GM21423 (cell line): Measurements from ENCODE around the gene NOC2L.
"Not testable (repeated sequence)": the region's sequence is repeated elsewhere in the genome, so short reads cannot be mapped to it uniquely, and the experiment has no call there.

Experiments
- ATAC-seq: cut with Tn5 transposase; IDR thresholded peaks from one replicate; pipeline ENCODE4 v1.9.1; 2021; ENCODE audit warnings: mild to moderate bottlenecking, moderate library complexity; ENCODE audit not compliant: unreplicated experiment

The NOC2L gene

GRCh38 chr1:994546-994945, 35.5 kb upstream of the NOC2L start:
- not testable (repeated sequence) for ATAC-seq

- ATAC-seq: no peak
Observed at GRCh38 chr1:993379-993995, 34.4 kb upstream of the NOC2L start.

- ATAC-seq: no peak
Observed at GRCh38 chr1:992362-992761, 33.3 kb upstream of the NOC2L start.

- ATAC-seq: no peak
Observed at GRCh38 chr1:991895-992294, 32.8 kb upstream of the NOC2L start.

GRCh38 chr1:991275-991674, 32.2 kb upstream of the NOC2L start:
- not testable (repeated sequence) for ATAC-seq

GRCh38 chr1:988061-988460, 29.0 kb upstream of the NOC2L start:
- not testable (repeated sequence) for ATAC-seq

GRCh38 chr1:985126-985525, 26.1 kb upstream of the NOC2L start:
- ATAC-seq: no peak

- no peak for ATAC-seq
Observed at GRCh38 chr1:984476-984814, 25.4 kb upstream of the NOC2L start.

GRCh38 chr1:983798-984475, 24.9 kb upstream of the NOC2L start:
- ATAC-seq: no peak

- ATAC-seq: no peak
Observed at GRCh38 chr1:982765-983436, 23.8 kb upstream of the NOC2L start.

GRCh38 chr1:981955-982558, 23.0 kb upstream of the NOC2L start, which contains the start of gene PERM1:
TSS of gene PERM1 (minus strand) at chr1:982093. CDS start at chr1:981029, 1,064 bp downstream.
- ATAC-seq: no peak

- no peak for ATAC-seq
Observed at GRCh38 chr1:981491-981954, 22.5 kb upstream of the NOC2L start.

- no peak for ATAC-seq
Observed at GRCh38 chr1:980602-981395, 21.7 kb upstream of the NOC2L start.

- ATAC-seq: no peak
Observed at GRCh38 chr1:980137-980571, 21.1 kb upstream of the NOC2L start.

- no peak for ATAC-seq
Observed at GRCh38 chr1:979744-980072, 20.7 kb upstream of the NOC2L start.

- no peak for ATAC-seq
Observed at GRCh38 chr1:978835-979743, 20.0 kb upstream of the NOC2L start.

- no peak for ATAC-seq
Observed at GRCh38 chr1:978069-978834, 19.2 kb upstream of the NOC2L start.

GRCh38 chr1:976791-977190, 17.7 kb upstream of the NOC2L start:
- not testable (repeated sequence) for ATAC-seq
